ENCODE data around the gene TEKT5. TPM values are rescaled to one million over a fixed set of nuclear protein-coding genes. Genes with fewer than 3 reads are reported as not detected.

Gene TEKT5
- total RNA-seq, 3 donors from 2014 or later = not detected

- TF ChIP-seq POLR2A (IDR thresholded peaks at IDR 0.05) (no peak), POLR2AphosphoS5 (IDR thresholded peaks at IDR 0.05) (no peak)
- TF ChIP-seq, protein P1, sequence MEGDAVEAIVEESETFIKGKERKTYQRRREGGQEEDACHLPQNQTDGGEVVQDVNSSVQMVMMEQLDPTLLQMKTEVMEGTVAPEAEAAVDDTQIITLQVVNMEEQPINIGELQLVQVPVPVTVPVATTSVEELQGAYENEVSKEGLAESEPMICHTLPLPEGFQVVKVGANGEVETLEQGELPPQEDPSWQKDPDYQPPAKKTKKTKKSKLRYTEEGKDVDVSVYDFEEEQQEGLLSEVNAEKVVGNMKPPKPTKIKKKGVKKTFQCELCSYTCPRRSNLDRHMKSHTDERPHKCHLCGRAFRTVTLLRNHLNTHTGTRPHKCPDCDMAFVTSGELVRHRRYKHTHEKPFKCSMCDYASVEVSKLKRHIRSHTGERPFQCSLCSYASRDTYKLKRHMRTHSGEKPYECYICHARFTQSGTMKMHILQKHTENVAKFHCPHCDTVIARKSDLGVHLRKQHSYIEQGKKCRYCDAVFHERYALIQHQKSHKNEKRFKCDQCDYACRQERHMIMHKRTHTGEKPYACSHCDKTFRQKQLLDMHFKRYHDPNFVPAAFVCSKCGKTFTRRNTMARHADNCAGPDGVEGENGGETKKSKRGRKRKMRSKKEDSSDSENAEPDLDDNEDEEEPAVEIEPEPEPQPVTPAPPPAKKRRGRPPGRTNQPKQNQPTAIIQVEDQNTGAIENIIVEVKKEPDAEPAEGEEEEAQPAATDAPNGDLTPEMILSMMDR (IDR thresholded peaks at IDR 0.05) = no peak
Measured at GRCh38 chr16:10584981-10585438, 109.7 kb downstream of the TEKT5 start.

DNA sequence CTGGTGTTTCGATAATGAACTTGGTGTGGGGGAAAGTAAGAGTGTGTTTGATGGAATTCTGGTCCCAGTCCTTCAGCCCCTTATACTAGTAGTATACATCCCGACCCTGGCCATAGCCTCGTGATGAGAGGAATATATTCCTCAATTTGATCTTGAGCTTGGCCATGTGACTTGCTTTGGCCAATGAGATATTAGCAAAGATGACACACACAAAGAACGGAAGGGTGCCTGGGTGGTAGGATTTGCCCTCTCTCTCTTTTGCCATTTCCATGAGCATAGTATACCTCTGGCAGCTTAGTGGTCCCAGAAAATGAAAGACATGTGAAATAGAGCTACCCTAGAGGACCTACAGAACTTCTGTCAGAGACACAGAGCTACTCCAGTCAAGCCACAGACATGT lies 111.5 kb downstream of the TEKT5 start:
- DNase-seq (ENCODE audit: low spot score in 2 of 2) = no peak
- Histone ChIP-seq H3K27me3 (no peaks in the 10 kb centered on the region), H3K4me3 (no peak overlapping the region), H3K9me3 (no peaks in the 10 kb centered on the region), H3K4me1 (peaks cover 3 to 5% of the 10 kb centered on the region in 2 donors), H3K27ac (no peak overlapping the region), H3K36me3 (no peaks in the 10 kb centered on the region)
- intact Hi-C loops (cut with DNase I; ENCODE audit: low total_unique reads) = no loop called here
- no peak for TF ChIP-seq POLR2AphosphoS5 (IDR thresholded peaks at IDR 0.05)
- no peak for TF ChIP-seq POLR2A (IDR thresholded peaks at IDR 0.05)
- TF ChIP-seq, protein P1 (IDR thresholded peaks at IDR 0.05) = no peak

More at GRCh38 chr16:10584981-10585438, 109.7 kb downstream of the TEKT5 start:
- intact Hi-C loops (cut with DNase I; ENCODE audit: low total_unique reads) = no loop called here
- Histone ChIP-seq H3K27me3 (no peaks in the 10 kb centered on the region), H3K4me3 (no peak overlapping the region), H3K9me3 (no peaks in the 10 kb centered on the region), H3K27ac (peak overlapping the region in 1 of 2 donors; percentile 25), H3K4me1 (no peaks in the 10 kb centered on the region), H3K36me3 (no peaks in the 10 kb centered on the region)
- no peak for DNase-seq (ENCODE audit: low spot score in 2 of 2)

- TF ChIP-seq, protein P1 (IDR thresholded peaks at IDR 0.05) = no peak
- TF ChIP-seq POLR2AphosphoS5 (IDR thresholded peaks at IDR 0.05) = no peak
- no peak for TF ChIP-seq POLR2A (IDR thresholded peaks at IDR 0.05)
- DNase-seq (ENCODE audit: low spot score in 2 of 2) = no peak
- Histone ChIP-seq H3K4me3 (no peak overlapping the region), H3K4me1 (peaks cover 16% of the 10 kb centered on the region in 2 donors), H3K27ac (peak overlapping the region; percentile 89 to 99), H3K36me3 (no peaks in the 10 kb centered on the region), H3K9me3 (no peaks in the 10 kb centered on the region), H3K27me3 (no peaks in the 10 kb centered on the region)
- intact Hi-C loops (cut with DNase I; ENCODE audit: low total_unique reads) = no loop called here
Measured at GRCh38 chr16:10581507-10581906, 113.2 kb downstream of the TEKT5 start.

DNA sequence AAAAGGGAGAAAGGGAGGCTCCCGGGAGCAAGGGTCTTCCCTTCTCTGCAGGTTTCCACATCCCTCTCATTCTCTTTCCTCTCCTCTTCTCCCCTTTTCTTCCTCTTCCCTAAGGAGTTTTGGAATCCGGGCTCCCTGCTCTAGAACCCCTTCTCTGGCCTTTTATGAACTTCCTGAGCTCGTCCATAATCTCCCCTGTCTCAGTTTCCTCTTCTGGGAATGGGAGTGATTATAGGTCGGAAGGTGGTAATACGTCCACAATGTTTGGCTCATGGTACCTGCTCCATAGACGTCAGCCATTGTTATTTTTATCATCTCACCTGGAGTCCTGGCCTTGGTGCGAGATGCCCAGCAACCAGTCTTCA lies 113.9 kb downstream of the TEKT5 start:
- no peaks in the 10 kb centered on the region for H3K36me3 ChIP-seq
- no peaks in the 10 kb centered on the region for H3K9me3 ChIP-seq
- H3K4me3 ChIP-seq = peak overlapping the region; percentile 76 to 100 (median 79)
- TF ChIP-seq POLR2A (IDR thresholded peaks at IDR 0.05) (no peak), POLR2AphosphoS5 (IDR thresholded peaks at IDR 0.05) (no peak)
- TF ChIP-seq, protein P1 (IDR thresholded peaks at IDR 0.05) = no peak
- DNase-seq (ENCODE audit: low spot score in 2 of 2) = no peak
- peaks cover 16 to 17% of the 10 kb centered on the region in 2 donors for H3K4me1 ChIP-seq
- intact Hi-C loops (cut with DNase I; ENCODE audit: low total_unique reads) = no loop called here
- no peaks in the 10 kb centered on the region for H3K27me3 ChIP-seq
- peak overlapping the region; percentile 89 to 99 for H3K27ac ChIP-seq

DNA sequence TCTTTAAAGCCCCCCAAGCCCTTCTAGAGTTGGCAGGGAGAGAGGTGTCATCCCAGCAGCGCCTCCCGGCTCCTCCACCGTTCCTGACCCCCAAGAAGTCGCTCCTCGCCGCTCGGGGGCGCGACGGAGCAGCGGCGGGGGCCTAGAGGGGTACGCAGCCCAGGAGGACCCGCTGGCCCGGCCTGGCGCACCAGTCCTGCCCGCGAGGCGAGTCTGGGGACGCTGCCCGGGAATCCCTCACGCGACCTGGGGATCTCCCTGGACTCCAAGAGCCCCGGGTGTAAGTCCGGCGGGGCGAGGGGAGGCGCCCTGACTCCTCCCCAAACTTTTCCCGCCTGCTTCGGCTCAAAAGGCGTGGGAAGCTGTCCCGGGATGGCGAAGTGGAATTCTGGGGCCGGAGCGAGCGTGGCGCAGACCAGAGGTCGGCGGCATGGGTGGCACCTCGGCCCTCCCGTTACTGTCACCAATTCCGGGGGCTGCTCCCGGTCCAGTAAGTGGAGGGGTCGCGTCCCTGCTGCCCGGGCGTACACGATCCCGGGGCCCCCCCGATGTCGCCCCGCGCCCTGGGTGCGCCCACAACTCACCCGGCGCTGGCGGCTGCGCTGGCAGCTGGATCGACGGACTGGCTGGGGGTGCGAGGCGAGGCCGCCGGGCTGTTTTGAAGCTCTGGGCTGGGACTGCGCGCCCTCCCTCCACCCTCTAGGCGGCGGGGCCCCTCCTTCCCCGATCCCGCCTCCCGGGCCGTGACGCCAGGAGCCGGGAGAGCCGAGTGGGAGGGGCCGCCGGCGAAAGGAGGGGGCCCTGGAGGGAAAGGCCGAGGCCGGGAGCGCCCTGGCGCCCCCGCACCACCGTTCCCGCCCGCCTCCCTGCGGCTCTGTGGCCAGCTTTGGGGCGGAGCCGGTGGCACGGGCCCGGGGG lies 114.5 kb downstream of the TEKT5 start, which contains the start of gene EMP2:
TSS of gene EMP2 (minus strand) at position 634 of the 918 bp plus-strand sequence. CDS start 32,981 bp downstream, outside the sequence.
- Histone ChIP-seq H3K4me1 (peaks cover 16 to 17% of the 10 kb centered on the region in 2 donors), H3K9me3 (no peaks in the 10 kb centered on the region), H3K4me3 (peak within 1 kb of the TSS; percentile 76 to 100 (median 79)), H3K27me3 (no peaks in the 10 kb centered on the region), H3K27ac (peak within 1 kb of the TSS; percentile 89 to 99), H3K36me3 (no peaks in the 10 kb centered on the region)
- DNase-seq (ENCODE audit: low spot score in 2 of 2) = peak; percentile 60 to 72
- intact Hi-C loops (cut with DNase I; ENCODE audit: low total_unique reads) = no loop called here
- TF ChIP-seq POLR2A (IDR thresholded peaks at IDR 0.05) (peak; percentile 66), POLR2AphosphoS5 (IDR thresholded peaks at IDR 0.05) (peak in 2 of 3 donors; percentile 24 to 60)
- TF ChIP-seq, protein P1 (IDR thresholded peaks at IDR 0.05) = peak; percentile 27 to 60 (median 47)

Measured in breast epithelium (tissue), 4 donors.